GM23338 (cell line): ENCODE data around the gene CACNG8. TPM values are rescaled to one million over a fixed set of nuclear protein-coding genes. Genes with fewer than 3 reads are reported as not detected.
A peak's percentile ranks its signal among the peaks of the same experiment; 100 is the strongest.

Source experiments
- ATAC-seq: fragments of 200-7000 bp; cut with Tn5 transposase; 3 replicates; pipeline ENCODE4 v1.9.1; 2020
- DNase-seq: peaks from one replicate; pipeline ENCODE4 v3.0.0-alpha.2; 2015; ENCODE audit warnings: low spot score
- H2AFZ ChIP-seq: fragments of 200-600 bp; sonication (generic); 2 replicates; pipeline ENCODE4 v1.8.0; 2016; ENCODE audit warnings: antibody characterized with exemption, mild to moderate bottlenecking, moderate library complexity
- H3F3A ChIP-seq: fragments of 200-600 bp; sonication (generic); replicated peaks from 2 replicates; pipeline ENCODE4 v1.8.0; 2017; ENCODE audit warnings: antibody characterized with exemption, mixed run types, low read depth
- H3K27ac ChIP-seq: fragments of 200-600 bp; sonication (generic); 2 replicates; pipeline ENCODE4 v1.6.1; 2016; ENCODE audit warnings: low read depth
- H3K27me3 ChIP-seq: fragments of 200-600 bp; sonication (generic); 2 replicates; pipeline ENCODE4 v1.8.0; 2016; ENCODE audit warnings: mild to moderate bottlenecking, mixed run types, moderate library complexity; ENCODE audit not compliant: insufficient read depth
- H3K36me3 ChIP-seq: fragments of 200-600 bp; sonication (generic); 2 replicates; pipeline ENCODE4 v1.8.0; 2016; ENCODE audit warnings: mild to moderate bottlenecking; ENCODE audit not compliant: insufficient read depth
- H3K4me1 ChIP-seq: fragments of 200-600 bp; sonication (generic); 2 replicates; pipeline ENCODE4 v1.8.0; 2016; ENCODE audit warnings: mild to moderate bottlenecking, moderate library complexity; ENCODE audit not compliant: insufficient read depth
- H3K4me2 ChIP-seq: fragments of 200-600 bp; sonication (generic); 2 replicates; pipeline ENCODE4 v1.7.1; 2017; ENCODE audit warnings: mixed run types
- H3K4me3 ChIP-seq: fragments of 200-600 bp; sonication (generic); 2 replicates; pipeline ENCODE4 v1.6.1; 2016; ENCODE audit warnings: mixed run types
- H3K79me2 ChIP-seq: fragments of 200-600 bp; sonication (generic); replicated peaks from 2 replicates; pipeline ENCODE4 v1.8.0; 2017; ENCODE audit warnings: mild to moderate bottlenecking; ENCODE audit not compliant: insufficient read depth
- H3K9me2 ChIP-seq: fragments of 200-600 bp; sonication (generic); 2 replicates; pipeline ENCODE4 v1.8.0; 2017; ENCODE audit not compliant: insufficient read depth
- H4K20me1 ChIP-seq: fragments of 200-600 bp; sonication (generic); replicated peaks from 2 replicates; pipeline ENCODE4 v1.8.0; 2017; ENCODE audit warnings: mild to moderate bottlenecking; ENCODE audit not compliant: insufficient read depth
- H3K27ac Mint-ChIP-seq: 2 replicates; pipeline ENCODE4 v1.8.0; 2020; ENCODE audit warnings: inconsistent platforms, mild to moderate bottlenecking, moderate library complexity, mixed read lengths
- H3K27me3 Mint-ChIP-seq: 3 replicates; pipeline ENCODE4 v1.8.0; 2022; ENCODE audit warnings: low read depth, mild to moderate bottlenecking, moderate library complexity, mixed read lengths, inconsistent platforms; ENCODE audit not compliant: insufficient read depth, poor library complexity
- H3K36me3 Mint-ChIP-seq: 3 replicates; pipeline ENCODE4 v1.8.0; 2021; ENCODE audit warnings: low read depth, mild to moderate bottlenecking, inconsistent platforms, moderate library complexity, mixed read lengths
- H3K4me1 Mint-ChIP-seq: 3 replicates; pipeline ENCODE4 v1.8.0; 2020; ENCODE audit warnings: mild to moderate bottlenecking, inconsistent platforms, mixed read lengths
- H3K4me3 Mint-ChIP-seq: 3 replicates; pipeline ENCODE4 v1.8.0; 2021; ENCODE audit warnings: moderate library complexity, mild to moderate bottlenecking, inconsistent platforms, mixed read lengths
- H3K9me3 Mint-ChIP-seq: 3 replicates; pipeline ENCODE4 v1.8.0; 2020; ENCODE audit warnings: moderate library complexity, mild to moderate bottlenecking, inconsistent platforms, mixed read lengths
- JUNB ChIP-seq: IDR thresholded peaks from one replicate; pipeline ENCODE4 v1.6.1; 2016; ENCODE audit warnings: antibody characterized with exemption; ENCODE audit not compliant: unreplicated experiment
- NANOG ChIP-seq: IDR thresholded peaks from 2 replicates; pipeline ENCODE4 v1.6.1; 2016; ENCODE audit warnings: antibody characterized with exemption, borderline replicate concordance
- POLR2AphosphoS5 ChIP-seq: IDR thresholded peaks from 2 replicates; pipeline ENCODE4 v1.6.1; 2016; ENCODE audit warnings: antibody characterized with exemption, low read depth
- STAT1 ChIP-seq: IDR thresholded peaks from one replicate; pipeline ENCODE4 v1.6.1; 2016; ENCODE audit warnings: antibody characterized with exemption; ENCODE audit not compliant: unreplicated experiment
- long read RNA-seq: library from polyadenylated mRNA; unstranded; transcript quantifications from one replicate; pipeline ENCODE4 v2.0.0, GENCODE V29; 2020; ENCODE audit not compliant: unreplicated experiment
- polyA plus RNA-seq: library from polyadenylated mRNA; unstranded; fragments of >200 nt; fragmentation: Nextera tagmentation; extraction: Ambion mirVana; gene quantifications from 2 replicates; pipeline ENCODE4 v1.2.1, GENCODE V29; 2016
- total RNA-seq: library from RNA; depleted of rRNA; stranded (reverse); fragments of >200 nt; shearing (Covaris generic); gene quantifications from 2 replicates; pipeline ENCODE4 v1.2.3, GENCODE V29; 2014; rRNA removed
- TF ChIP-seq, protein P1 (sequence below), 2 experiments: fragments of 200-600 bp in 1 of 2; sonication (generic) in 1 of 2; conservative IDR thresholded peaks; 2 replicates each; pipeline versions ENCODE4 v1.5.1 to v1.6.1; 2016 to 2017; ENCODE audit warnings: antibody characterized with exemption in 2 of 2, low read depth in 2 of 2, mild to moderate bottlenecking in 2 of 2, moderate library complexity in 1 of 2
- TF ChIP-seq, protein P2 (sequence below): IDR thresholded peaks from 2 replicates; pipeline ENCODE4 v1.6.1; 2016; ENCODE audit warnings: antibody characterized with exemption
- TF ChIP-seq, protein P3 (sequence below): IDR thresholded peaks from one replicate; pipeline ENCODE4 v1.6.1; 2018; ENCODE audit warnings: antibody characterized with exemption; ENCODE audit not compliant: unreplicated experiment

The CACNG8 gene
- total RNA-seq (3.1 and 3.9 TPM in 2 replicates), polyA plus RNA-seq (2.2 TPM in 2 replicates)
- long read RNA-seq, partial matches to known transcripts, result 0 of 2 reads
- long read RNA-seq, other reads (novel, unspliced or antisense), result 2 of 2 reads

DNA sequence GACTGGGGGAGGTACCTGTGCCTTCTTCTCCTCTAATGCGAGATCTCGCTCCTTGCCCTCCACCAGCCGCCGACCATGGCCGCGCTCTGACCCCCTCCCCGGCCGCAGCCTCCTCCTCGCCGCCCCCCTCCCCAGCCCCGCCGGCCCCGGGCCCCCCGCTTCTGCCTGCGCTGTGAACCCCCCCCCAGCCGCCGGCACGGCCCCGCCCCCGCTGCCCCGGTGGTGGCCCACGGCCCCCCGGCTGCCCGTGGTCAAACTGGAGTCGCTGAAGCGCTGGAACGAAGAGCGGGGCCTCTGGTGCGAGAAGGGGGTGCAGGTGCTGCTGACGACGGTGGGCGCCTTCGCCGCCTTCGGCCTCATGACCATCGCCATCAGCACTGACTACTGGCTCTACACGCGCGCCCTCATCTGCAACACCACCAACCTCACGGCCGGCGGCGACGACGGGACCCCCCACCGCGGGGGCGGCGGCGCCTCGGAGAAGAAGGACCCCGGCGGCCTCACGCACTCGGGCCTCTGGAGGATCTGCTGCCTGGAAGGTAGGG lies at the start of gene CACNG8:
CACNG8 (plus strand) TSS at position 51 of the 545 bp plus-strand sequence.
- ATAC-seq, result peak; percentile 7
- Histone ChIP-seq H3K4me2 (peak within 1 kb of the TSS; percentile 100), H3K27ac (no peak within 1 kb of the TSS), H3K4me1 (peaks cover 20% of the 10 kb centered on the region; the same call in 1 of the 2 replicates), H3K27me3 (no peaks in the 10 kb centered on the region), H4K20me1 (peaks cover 19% of the 10 kb centered on the region), H3K9me2 (no peaks in the 10 kb centered on the region), H3K4me3 (peak within 1 kb of the TSS; percentile 98), H3K36me3 (peaks cover 14% of the 10 kb centered on the region), H3K79me2 (peaks cover 58% of the 10 kb centered on the region), H3F3A (peaks cover 6% of the 10 kb centered on the region; the same call in 1 of the 2 replicates), H2AFZ (no peak within 1 kb of the TSS)
- peaks cover 40% of the 10 kb centered on the region for H3K4me1 Mint-ChIP-seq
- H3K36me3 Mint-ChIP-seq, result peaks cover 43% of the 10 kb centered on the region
- TF ChIP-seq, protein P1, sequence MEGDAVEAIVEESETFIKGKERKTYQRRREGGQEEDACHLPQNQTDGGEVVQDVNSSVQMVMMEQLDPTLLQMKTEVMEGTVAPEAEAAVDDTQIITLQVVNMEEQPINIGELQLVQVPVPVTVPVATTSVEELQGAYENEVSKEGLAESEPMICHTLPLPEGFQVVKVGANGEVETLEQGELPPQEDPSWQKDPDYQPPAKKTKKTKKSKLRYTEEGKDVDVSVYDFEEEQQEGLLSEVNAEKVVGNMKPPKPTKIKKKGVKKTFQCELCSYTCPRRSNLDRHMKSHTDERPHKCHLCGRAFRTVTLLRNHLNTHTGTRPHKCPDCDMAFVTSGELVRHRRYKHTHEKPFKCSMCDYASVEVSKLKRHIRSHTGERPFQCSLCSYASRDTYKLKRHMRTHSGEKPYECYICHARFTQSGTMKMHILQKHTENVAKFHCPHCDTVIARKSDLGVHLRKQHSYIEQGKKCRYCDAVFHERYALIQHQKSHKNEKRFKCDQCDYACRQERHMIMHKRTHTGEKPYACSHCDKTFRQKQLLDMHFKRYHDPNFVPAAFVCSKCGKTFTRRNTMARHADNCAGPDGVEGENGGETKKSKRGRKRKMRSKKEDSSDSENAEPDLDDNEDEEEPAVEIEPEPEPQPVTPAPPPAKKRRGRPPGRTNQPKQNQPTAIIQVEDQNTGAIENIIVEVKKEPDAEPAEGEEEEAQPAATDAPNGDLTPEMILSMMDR (conservative IDR thresholded peaks at IDR 0.05; ENCODE audit: low read depth in 2 of 2), result no peak
- TF ChIP-seq, protein P2, sequence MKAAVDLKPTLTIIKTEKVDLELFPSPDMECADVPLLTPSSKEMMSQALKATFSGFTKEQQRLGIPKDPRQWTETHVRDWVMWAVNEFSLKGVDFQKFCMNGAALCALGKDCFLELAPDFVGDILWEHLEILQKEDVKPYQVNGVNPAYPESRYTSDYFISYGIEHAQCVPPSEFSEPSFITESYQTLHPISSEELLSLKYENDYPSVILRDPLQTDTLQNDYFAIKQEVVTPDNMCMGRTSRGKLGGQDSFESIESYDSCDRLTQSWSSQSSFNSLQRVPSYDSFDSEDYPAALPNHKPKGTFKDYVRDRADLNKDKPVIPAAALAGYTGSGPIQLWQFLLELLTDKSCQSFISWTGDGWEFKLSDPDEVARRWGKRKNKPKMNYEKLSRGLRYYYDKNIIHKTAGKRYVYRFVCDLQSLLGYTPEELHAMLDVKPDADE, result no peak
- TF ChIP-seq JUNB (no peak), POLR2AphosphoS5 (no peak; the same call in 1 of the 2 replicates), NANOG (no peak), STAT1 (no peak)
- TF ChIP-seq, protein P3, sequence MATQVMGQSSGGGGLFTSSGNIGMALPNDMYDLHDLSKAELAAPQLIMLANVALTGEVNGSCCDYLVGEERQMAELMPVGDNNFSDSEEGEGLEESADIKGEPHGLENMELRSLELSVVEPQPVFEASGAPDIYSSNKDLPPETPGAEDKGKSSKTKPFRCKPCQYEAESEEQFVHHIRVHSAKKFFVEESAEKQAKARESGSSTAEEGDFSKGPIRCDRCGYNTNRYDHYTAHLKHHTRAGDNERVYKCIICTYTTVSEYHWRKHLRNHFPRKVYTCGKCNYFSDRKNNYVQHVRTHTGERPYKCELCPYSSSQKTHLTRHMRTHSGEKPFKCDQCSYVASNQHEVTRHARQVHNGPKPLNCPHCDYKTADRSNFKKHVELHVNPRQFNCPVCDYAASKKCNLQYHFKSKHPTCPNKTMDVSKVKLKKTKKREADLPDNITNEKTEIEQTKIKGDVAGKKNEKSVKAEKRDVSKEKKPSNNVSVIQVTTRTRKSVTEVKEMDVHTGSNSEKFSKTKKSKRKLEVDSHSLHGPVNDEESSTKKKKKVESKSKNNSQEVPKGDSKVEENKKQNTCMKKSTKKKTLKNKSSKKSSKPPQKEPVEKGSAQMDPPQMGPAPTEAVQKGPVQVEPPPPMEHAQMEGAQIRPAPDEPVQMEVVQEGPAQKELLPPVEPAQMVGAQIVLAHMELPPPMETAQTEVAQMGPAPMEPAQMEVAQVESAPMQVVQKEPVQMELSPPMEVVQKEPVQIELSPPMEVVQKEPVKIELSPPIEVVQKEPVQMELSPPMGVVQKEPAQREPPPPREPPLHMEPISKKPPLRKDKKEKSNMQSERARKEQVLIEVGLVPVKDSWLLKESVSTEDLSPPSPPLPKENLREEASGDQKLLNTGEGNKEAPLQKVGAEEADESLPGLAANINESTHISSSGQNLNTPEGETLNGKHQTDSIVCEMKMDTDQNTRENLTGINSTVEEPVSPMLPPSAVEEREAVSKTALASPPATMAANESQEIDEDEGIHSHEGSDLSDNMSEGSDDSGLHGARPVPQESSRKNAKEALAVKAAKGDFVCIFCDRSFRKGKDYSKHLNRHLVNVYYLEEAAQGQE, result no peak
- peak within 1 kb of the TSS; percentile 84 for H3K4me3 Mint-ChIP-seq
- DNase-seq, result peak; percentile 54
- H3K27ac Mint-ChIP-seq, result no peak within 1 kb of the TSS
- peaks cover 27% of the 10 kb centered on the region for H3K27me3 Mint-ChIP-seq
- no peaks in the 10 kb centered on the region; the same call in 2 of the 3 replicates for H3K9me3 Mint-ChIP-seq

DNA sequence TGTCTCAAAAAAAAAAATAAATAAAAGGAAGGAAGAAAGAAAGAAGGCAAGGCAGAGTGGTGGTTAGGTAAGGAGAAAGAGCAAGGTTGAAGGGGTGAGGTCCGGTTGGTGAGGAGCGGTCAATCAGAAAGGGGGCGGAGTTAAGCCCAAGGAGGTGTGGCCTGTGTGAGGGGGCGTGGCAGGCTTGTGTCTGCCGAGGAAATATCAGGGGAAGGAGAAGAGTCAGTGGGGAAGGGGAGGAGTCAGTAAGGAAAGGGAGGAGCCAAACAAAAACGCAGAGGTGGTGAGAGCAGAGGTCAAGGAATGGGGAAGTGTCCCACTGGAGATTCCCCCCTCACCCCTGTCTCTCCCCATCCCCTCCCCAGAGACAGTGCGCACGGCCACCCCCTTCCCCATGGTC lies 47.7 kb upstream of the CACNG8 start:
- peaks cover 5% of the 10 kb centered on the region; the same call in 1 of the 2 replicates for H3K4me1 ChIP-seq
- H3K27ac Mint-ChIP-seq, result no peak overlapping the region
- peaks cover 39% of the 10 kb centered on the region for H3K79me2 ChIP-seq
- H4K20me1 ChIP-seq, result peaks cover 7% of the 10 kb centered on the region
- H3F3A ChIP-seq, result peaks cover 21% of the 10 kb centered on the region; the same call in 1 of the 2 replicates
- peaks cover 18% of the 10 kb centered on the region for H3K4me1 Mint-ChIP-seq
- H3K4me3 Mint-ChIP-seq, result no peak overlapping the region
- no peak overlapping the region for H2AFZ ChIP-seq
- H3K9me3 Mint-ChIP-seq, result peaks cover 3% of the 10 kb centered on the region; the same call in 2 of the 3 replicates
- H3K36me3 Mint-ChIP-seq, result peaks cover 71% of the 10 kb centered on the region
- peaks cover 14% of the 10 kb centered on the region for H3K27me3 ChIP-seq
- no peak overlapping the region for H3K27ac ChIP-seq
- H3K27me3 Mint-ChIP-seq, result peaks cover 22% of the 10 kb centered on the region
- no peaks in the 10 kb centered on the region for H3K9me2 ChIP-seq
- ATAC-seq (peak; percentile 68), DNase-seq (peak; percentile 85)
- H3K4me2 ChIP-seq, result no peak overlapping the region
- H3K4me3 ChIP-seq, result no peak overlapping the region
- peaks cover 32% of the 10 kb centered on the region for H3K36me3 ChIP-seq
- TF ChIP-seq, protein P3, result no peak
